Measurements from ENCODE around the gene PLA2G2C.

GRCh38 chr1:20192364-20192763, 6.0 kb upstream of the PLA2G2C start:
- TF ChIP-seq CTCF (IDR thresholded peaks at IDR 0.05; ENCODE audit: insufficient read depth, low read depth, low read length) (no peak), EZH2 (IDR thresholded peaks at IDR 0.05; ENCODE audit: insufficient read depth, low read length) (no peak)
